ENCODE results near the gene RFPL1.

RFPL1 gene

GRCh38 chr22:29473001-29473400 lies 34.6 kb downstream of the RFPL1 start:
- POLR2A ChIA-PET = no interaction called here
- CTCF ChIA-PET = interaction anchor here (1.0 kb wide), 1 partner anchor 25 kb away, joined by 4 read pairs; no protein-coding TSS in a partner anchor
- no peak for TF ChIP-seq CTCF (IDR thresholded peaks at IDR 0.05; ENCODE audit: insufficient read depth, low read length, missing control alignments)
- H3K4me3 ChIP-seq (ENCODE audit: low read depth, low read length) = no peak overlapping the region
- DNase-seq (ENCODE audit: low read depth, low spot score) = no peak

- H3K4me3 ChIP-seq (ENCODE audit: low read depth, low read length) = no peak overlapping the region
- TF ChIP-seq CTCF (IDR thresholded peaks at IDR 0.05; ENCODE audit: insufficient read depth, low read length, missing control alignments) = no peak
- ChIA-PET POLR2A (no interaction called here), CTCF (no interaction called here)
- DNase-seq (ENCODE audit: low read depth, low spot score) = no peak
These were observed 37.2 kb downstream of the RFPL1 start for GRCh38 chr22:29475550-29475949.

- ChIA-PET CTCF (no interaction called here), POLR2A (no interaction called here)
- no peak for DNase-seq (ENCODE audit: low read depth, low spot score)
- no peak for TF ChIP-seq CTCF (IDR thresholded peaks at IDR 0.05; ENCODE audit: insufficient read depth, low read length, missing control alignments)
- no peak overlapping the region for H3K4me3 ChIP-seq (ENCODE audit: low read depth, low read length)
These were observed 37.7 kb downstream of the RFPL1 start for GRCh38 chr22:29476116-29476515.

- no peak for TF ChIP-seq CTCF (IDR thresholded peaks at IDR 0.05; ENCODE audit: insufficient read depth, low read length, missing control alignments)
- no peak overlapping the region for H3K4me3 ChIP-seq (ENCODE audit: low read depth, low read length)
- ChIA-PET POLR2A (no interaction called here), CTCF (no interaction called here)
- DNase-seq (ENCODE audit: low read depth, low spot score) = no peak
These were observed 39.4 kb downstream of the RFPL1 start for GRCh38 chr22:29477723-29478318.

GRCh38 chr22:29478326-29479276 lies 40.2 kb downstream of the RFPL1 start:
- POLR2A ChIA-PET = no interaction called here
- no peak for DNase-seq (ENCODE audit: low read depth, low spot score)
- CTCF ChIA-PET = no interaction called here
- TF ChIP-seq CTCF (IDR thresholded peaks at IDR 0.05; ENCODE audit: insufficient read depth, low read length, missing control alignments) = no peak
- no peak overlapping the region for H3K4me3 ChIP-seq (ENCODE audit: low read depth, low read length)

Data from AG04449 (cell line).